Fibroblast of the aortic adventitia (primary cell): Measurements from ENCODE around the gene STAT6. TPM values are rescaled to one million over a fixed set of nuclear protein-coding genes. Genes with fewer than 3 reads are reported as not detected.

Experiments
- DNase-seq: peaks from one replicate; pipeline ENCODE4 v3.0.0-alpha.2; 2010; ENCODE audit warnings: low read depth
- H3K4me3 ChIP-seq: 2 replicates; pipeline ENCODE4 v1.5.1; 2011; ENCODE audit warnings: low read depth, mild to moderate bottlenecking, control low read depth, low read length, moderate library complexity
- total RNA-seq: library from RNA; depleted of rRNA; stranded (reverse); fragments of >200 nt; gene quantifications from 2 replicates; pipeline ENCODE4 v1.2.3, GENCODE V29; 2012; ENCODE audit warnings: low replicate concordance
- TF ChIP-seq, protein P1 (sequence below): IDR thresholded peaks from 2 replicates; pipeline ENCODE4 v1.5.1; 2011; ENCODE audit warnings: mild to moderate bottlenecking, low read length, control low read depth, inconsistent platforms; ENCODE audit not compliant: insufficient read depth

Gene STAT6
- total RNA-seq, 1 donor: 102 TPM

DNA sequence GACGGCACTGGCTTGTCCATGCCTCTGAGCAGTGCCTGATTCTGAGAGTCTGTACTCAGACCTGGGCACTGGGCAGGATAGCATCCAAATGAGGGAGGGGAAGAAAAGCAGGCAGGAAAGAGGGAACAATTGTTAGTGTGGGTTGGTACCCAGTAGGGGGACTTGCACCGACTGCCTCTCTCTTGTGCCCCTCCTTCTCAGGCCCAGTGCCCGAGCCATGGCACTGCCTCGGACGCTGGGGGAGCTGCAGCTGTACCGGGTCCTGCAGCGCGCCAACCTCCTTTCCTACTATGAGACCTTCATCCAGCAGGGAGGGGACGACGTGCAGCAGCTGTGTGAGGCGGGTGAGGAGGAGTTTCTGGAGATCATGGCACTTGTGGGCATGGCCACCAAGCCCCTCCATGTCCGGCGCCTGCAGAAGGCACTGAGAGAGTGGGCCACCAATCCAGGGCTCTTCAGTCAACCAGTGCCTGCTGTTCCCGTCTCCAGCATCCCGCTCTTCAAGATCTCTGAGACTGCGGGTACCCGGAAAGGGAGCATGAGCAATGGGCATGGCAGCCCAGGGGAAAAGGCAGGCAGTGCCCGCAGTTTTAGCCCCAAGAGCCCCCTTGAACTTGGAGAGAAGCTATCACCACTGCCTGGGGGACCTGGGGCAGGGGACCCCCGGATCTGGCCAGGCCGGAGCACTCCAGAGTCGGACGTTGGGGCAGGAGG lies 20.1 kb downstream of the STAT6 start:
- DNase-seq: no peak
- TF ChIP-seq, protein P1, sequence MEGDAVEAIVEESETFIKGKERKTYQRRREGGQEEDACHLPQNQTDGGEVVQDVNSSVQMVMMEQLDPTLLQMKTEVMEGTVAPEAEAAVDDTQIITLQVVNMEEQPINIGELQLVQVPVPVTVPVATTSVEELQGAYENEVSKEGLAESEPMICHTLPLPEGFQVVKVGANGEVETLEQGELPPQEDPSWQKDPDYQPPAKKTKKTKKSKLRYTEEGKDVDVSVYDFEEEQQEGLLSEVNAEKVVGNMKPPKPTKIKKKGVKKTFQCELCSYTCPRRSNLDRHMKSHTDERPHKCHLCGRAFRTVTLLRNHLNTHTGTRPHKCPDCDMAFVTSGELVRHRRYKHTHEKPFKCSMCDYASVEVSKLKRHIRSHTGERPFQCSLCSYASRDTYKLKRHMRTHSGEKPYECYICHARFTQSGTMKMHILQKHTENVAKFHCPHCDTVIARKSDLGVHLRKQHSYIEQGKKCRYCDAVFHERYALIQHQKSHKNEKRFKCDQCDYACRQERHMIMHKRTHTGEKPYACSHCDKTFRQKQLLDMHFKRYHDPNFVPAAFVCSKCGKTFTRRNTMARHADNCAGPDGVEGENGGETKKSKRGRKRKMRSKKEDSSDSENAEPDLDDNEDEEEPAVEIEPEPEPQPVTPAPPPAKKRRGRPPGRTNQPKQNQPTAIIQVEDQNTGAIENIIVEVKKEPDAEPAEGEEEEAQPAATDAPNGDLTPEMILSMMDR: peak; percentile 33
- peak overlapping the region; percentile 95 for H3K4me3 ChIP-seq

DNA sequence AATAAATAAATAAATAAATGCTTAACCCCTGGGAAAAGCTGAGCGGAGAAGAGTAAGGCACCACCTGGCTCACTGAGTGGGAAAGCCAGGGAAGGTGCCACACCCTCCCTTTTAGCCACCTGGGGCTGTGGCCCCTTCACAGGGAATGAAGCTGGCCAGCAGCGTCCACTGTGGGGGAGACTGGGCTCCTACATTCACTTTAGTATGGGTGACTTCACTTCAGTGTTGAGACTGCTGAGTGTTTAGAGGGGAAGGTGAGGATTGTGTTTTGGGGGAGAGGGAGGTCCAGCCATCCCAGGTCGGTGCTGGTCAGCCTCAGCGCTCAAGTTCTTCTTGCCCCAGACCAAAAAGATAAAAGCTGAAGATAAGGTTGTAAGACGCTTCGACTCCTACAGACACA lies 20.7 kb downstream of the STAT6 start:
- DNase-seq: no peak
- H3K4me3 ChIP-seq: peak overlapping the region; percentile 95
- TF ChIP-seq, protein P1: no peak

GRCh38 chr12:57089271-57090245 lies 21.6 kb downstream of the STAT6 start:
- TF ChIP-seq, protein P1: no peak
- H3K4me3 ChIP-seq: peak overlapping the region; percentile 95
- DNase-seq: peak; percentile 69

GRCh38 chr12:57088354-57089270 lies 22.6 kb downstream of the STAT6 start, which contains the start of gene NAB2:
TSS of gene NAB2 (plus strand) at chr12:57089114. CDS start at chr12:57089272, 158 bp downstream.
- TF ChIP-seq, protein P1: no peak
- peak within 1 kb of the TSS; percentile 95 for H3K4me3 ChIP-seq
- DNase-seq: peak; percentile 97

DNA sequence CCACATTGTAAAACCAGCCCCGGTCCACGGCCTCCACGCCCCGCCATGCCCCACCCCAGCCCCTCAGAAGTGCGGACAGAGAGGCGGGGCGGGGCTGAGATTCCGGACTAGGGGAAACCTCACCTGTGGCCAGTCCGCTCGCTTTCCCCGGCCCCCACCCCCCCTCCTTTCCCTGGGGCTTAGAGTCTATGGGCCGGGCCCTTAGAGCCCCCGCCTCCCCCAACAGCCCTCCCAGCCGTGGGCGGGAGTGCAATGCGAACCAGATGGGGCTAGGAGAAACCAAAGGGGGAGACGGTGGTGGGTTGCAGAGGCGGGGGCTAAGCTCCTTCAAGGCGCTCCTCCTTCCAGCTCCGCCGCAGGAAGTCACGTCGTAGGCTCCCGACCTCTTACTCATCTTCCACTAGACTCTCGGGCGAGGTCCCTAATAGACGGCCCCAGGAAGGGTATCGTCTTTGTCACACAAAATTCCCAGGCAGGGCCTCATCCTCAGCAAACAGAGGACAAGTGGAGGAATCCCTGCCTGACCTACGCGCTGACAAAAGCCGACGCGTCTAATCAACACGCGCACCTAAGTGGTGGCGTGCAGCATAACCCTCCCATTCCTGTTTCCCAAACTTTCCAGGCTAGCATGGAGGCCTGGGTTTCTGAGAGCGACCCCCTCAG lies 23.3 kb downstream of the STAT6 start:
- TF ChIP-seq, protein P1: no peak
- peak overlapping the region; percentile 69 for H3K4me3 ChIP-seq
- peak; percentile 96 for DNase-seq
